Stimulated activated effector memory CD8-positive, alpha-beta T cell treated with anti-CD3 and anti-CD28 coated beads, Interleukin-12 subunit alpha, Interleukin-12 subunit beta, amount 100 ng/mL, for 72 hours (primary cell): ENCODE data around the gene LMBR1.
"Not testable (repeated sequence)": the region's sequence is repeated elsewhere in the genome, so short reads cannot be mapped to it uniquely, and the experiment has no call there.

Experiments
- ATAC-seq: fragments of 150-1000 bp; cut with Tn5 transposase; 2 replicates; pipeline ENCODE4 v1.10.0; 2021
- DNase-seq, 2 donors: peaks; one replicate each; pipeline ENCODE4 v3.0.0; 2021 to 2022; ENCODE audit warnings: low spot score in 2 of 2
- H3K27ac Mint-ChIP-seq: one replicate; pipeline ENCODE4 v1.8.0; 2022; ENCODE audit warnings: mild to moderate bottlenecking, mixed read lengths
- H3K36me3 Mint-ChIP-seq: one replicate; pipeline ENCODE4 v1.8.0; 2022; ENCODE audit warnings: mild to moderate bottlenecking, mixed read lengths
- H3K4me1 Mint-ChIP-seq: one replicate; pipeline ENCODE4 v1.8.0; 2022; ENCODE audit warnings: mixed read lengths
- H3K4me3 Mint-ChIP-seq: one replicate; pipeline ENCODE4 v1.8.0; 2022; ENCODE audit warnings: mild to moderate bottlenecking, mixed read lengths
- H3K9me3 Mint-ChIP-seq: one replicate; pipeline ENCODE4 v1.8.0; 2022; ENCODE audit warnings: mixed read lengths

LMBR1 gene

GRCh38 chr7:156920076-156920475 is 27.1 kb upstream of the LMBR1 start:
- no peak for ATAC-seq
- Mint-ChIP-seq H3K4me3 (no peak overlapping the region), H3K9me3 (peaks cover 2% of the 10 kb centered on the region), H3K36me3 (peaks cover 9% of the 10 kb centered on the region), H3K27ac (no peak overlapping the region), H3K4me1 (peaks cover 49% of the 10 kb centered on the region)
- no peak for DNase-seq

GRCh38 chr7:156919132-156919713 is 26.2 kb upstream of the LMBR1 start:
- peaks cover 2% of the 10 kb centered on the region for H3K9me3 Mint-ChIP-seq
- no peak overlapping the region for H3K27ac Mint-ChIP-seq
- ATAC-seq, result no peak
- peak overlapping the region; percentile 10 for H3K4me3 Mint-ChIP-seq
- H3K36me3 Mint-ChIP-seq, result peaks cover 9% of the 10 kb centered on the region
- H3K4me1 Mint-ChIP-seq, result peaks cover 49% of the 10 kb centered on the region
- no peak for DNase-seq

- Mint-ChIP-seq H3K9me3 (peaks cover 2% of the 10 kb centered on the region), H3K4me3 (peak overlapping the region; percentile 10), H3K4me1 (peaks cover 49% of the 10 kb centered on the region), H3K27ac (no peak overlapping the region), H3K36me3 (peaks cover 9% of the 10 kb centered on the region)
- ATAC-seq, result peak; percentile 83
- no peak for DNase-seq
Observed at GRCh38 chr7:156918635-156919034, 25.7 kb upstream of the LMBR1 start.

- H3K4me3 Mint-ChIP-seq, DNase-seq, H3K9me3 Mint-ChIP-seq, ATAC-seq, H3K4me1 Mint-ChIP-seq, H3K27ac Mint-ChIP-seq, H3K36me3 Mint-ChIP-seq: not testable (repeated sequence)
Observed at GRCh38 chr7:156909574-156910252, 16.7 kb upstream of the LMBR1 start.

- peaks cover 12% of the 10 kb centered on the region for H3K4me1 Mint-ChIP-seq
- ATAC-seq (no peak), DNase-seq (no peak)
- no peak overlapping the region for H3K4me3 Mint-ChIP-seq
- H3K36me3 Mint-ChIP-seq, result no peaks in the 10 kb centered on the region
- no peaks in the 10 kb centered on the region for H3K9me3 Mint-ChIP-seq
- no peak overlapping the region for H3K27ac Mint-ChIP-seq
Observed at GRCh38 chr7:156907656-156908055, 14.7 kb upstream of the LMBR1 start.

GRCh38 chr7:156906200-156906649 is 13.2 kb upstream of the LMBR1 start:
- Mint-ChIP-seq H3K36me3 (no peaks in the 10 kb centered on the region), H3K27ac (no peak overlapping the region), H3K9me3 (no peaks in the 10 kb centered on the region), H3K4me3 (no peak overlapping the region), H3K4me1 (peaks cover 12% of the 10 kb centered on the region)
- DNase-seq (no peak), ATAC-seq (no peak)

- no peak overlapping the region for H3K4me3 Mint-ChIP-seq
- peaks cover 6% of the 10 kb centered on the region for H3K4me1 Mint-ChIP-seq
- ATAC-seq (peak; percentile 52), DNase-seq (no peak)
- H3K36me3 Mint-ChIP-seq, result no peaks in the 10 kb centered on the region
- no peaks in the 10 kb centered on the region for H3K9me3 Mint-ChIP-seq
- peak overlapping the region; percentile 18 for H3K27ac Mint-ChIP-seq
Observed at GRCh38 chr7:156903232-156903909, 10.4 kb upstream of the LMBR1 start.

GRCh38 chr7:156900093-156900492 is 7.1 kb upstream of the LMBR1 start:
- not testable (repeated sequence) for H3K9me3 Mint-ChIP-seq, H3K36me3 Mint-ChIP-seq, H3K27ac Mint-ChIP-seq, DNase-seq, ATAC-seq, H3K4me3 Mint-ChIP-seq
- peaks cover 33% of the 10 kb centered on the region for H3K4me1 Mint-ChIP-seq

- no peaks in the 10 kb centered on the region for H3K9me3 Mint-ChIP-seq
- ATAC-seq, result no peak
Observed at GRCh38 chr7:156898938-156899337, 6.0 kb upstream of the LMBR1 start.

GRCh38 chr7:156897673-156898072 is 4.7 kb upstream of the LMBR1 start:
- Mint-ChIP-seq H3K27ac (no peak overlapping the region), H3K4me3 (no peak overlapping the region), H3K9me3 (no peaks in the 10 kb centered on the region), H3K36me3 (peaks cover 10% of the 10 kb centered on the region), H3K4me1 (peaks cover 32% of the 10 kb centered on the region)
- DNase-seq, result no peak
- ATAC-seq, result no peak

More at GRCh38 chr7:156898938-156899337, 6.0 kb upstream of the LMBR1 start:
- no peak for DNase-seq
- no peak overlapping the region for H3K4me3 Mint-ChIP-seq
- no peak overlapping the region for H3K27ac Mint-ChIP-seq
- peaks cover 38% of the 10 kb centered on the region for H3K4me1 Mint-ChIP-seq
- H3K36me3 Mint-ChIP-seq, result peaks cover 2% of the 10 kb centered on the region

- no peaks in the 10 kb centered on the region for H3K9me3 Mint-ChIP-seq
- H3K4me3 Mint-ChIP-seq, result no peak overlapping the region
- ATAC-seq (no peak), DNase-seq (no peak)
- peaks cover 17% of the 10 kb centered on the region for H3K36me3 Mint-ChIP-seq
- H3K4me1 Mint-ChIP-seq, result peaks cover 38% of the 10 kb centered on the region
- no peak overlapping the region for H3K27ac Mint-ChIP-seq
Observed at GRCh38 chr7:156896388-156897022, 3.5 kb upstream of the LMBR1 start.

GRCh38 chr7:156895024-156895780 is 2.2 kb upstream of the LMBR1 start:
- no peaks in the 10 kb centered on the region for H3K9me3 Mint-ChIP-seq
- peak overlapping the region; percentile 89 for H3K27ac Mint-ChIP-seq

GRCh38 chr7:156892081-156892800 is 742 bp downstream of the LMBR1 start:
- ATAC-seq, result peak; percentile 36
- H3K27ac Mint-ChIP-seq, result peak overlapping the region; percentile 91
- peaks cover 43% of the 10 kb centered on the region for H3K36me3 Mint-ChIP-seq
- peak overlapping the region; percentile 83 for H3K4me3 Mint-ChIP-seq
- peak; percentile 46 to 81 for DNase-seq
- peaks cover 44% of the 10 kb centered on the region for H3K4me1 Mint-ChIP-seq
- no peaks in the 10 kb centered on the region for H3K9me3 Mint-ChIP-seq

More at GRCh38 chr7:156895024-156895780, 2.2 kb upstream of the LMBR1 start:
- Mint-ChIP-seq H3K4me3 (peak overlapping the region; percentile 83), H3K4me1 (peaks cover 43% of the 10 kb centered on the region), H3K36me3 (peaks cover 22% of the 10 kb centered on the region)
- DNase-seq (no peak), ATAC-seq (no peak)

GRCh38 chr7:156889746-156890145 is 3.2 kb downstream of the LMBR1 start:
- Mint-ChIP-seq H3K36me3 (peaks cover 43% of the 10 kb centered on the region), H3K4me1 (peaks cover 20% of the 10 kb centered on the region), H3K4me3 (no peak overlapping the region), H3K27ac (no peak overlapping the region), H3K9me3 (no peaks in the 10 kb centered on the region)
- DNase-seq (no peak), ATAC-seq (no peak)
